HEK293 (cell line): ENCODE data around the gene CLDN19.
"Not testable (repeated sequence)": the region's sequence is repeated elsewhere in the genome, so short reads cannot be mapped to it uniquely, and the experiment has no call there.

Source experiments
- CTCF ChIA-PET: fragments of 350-600 bp; formaldehyde crosslinking; extraction: SDS; loops from one replicate; lab custom pipeline; 2021; ENCODE audit warnings: antibody characterized with exemption; lab: Yijun Ruan, JAX
- POLR2A ChIA-PET: fragments of 300-600 bp; formaldehyde crosslinking; extraction: SDS; loops from one replicate; lab custom pipeline; 2020; ENCODE audit warnings: antibody characterized with exemption, inconsistent platforms; lab: Yijun Ruan, JAX
- H3K27ac ChIP-seq: fragments of 200-500 bp; sonication (Bioruptor generic); 2 replicates; pipeline ENCODE4 v1.5.1; 2014; ENCODE audit warnings: low read depth, low read length, control low read depth, inconsistent platforms; ENCODE audit errors: extremely low read depth
- H3K36me3 ChIP-seq, 2 experiments: fragments of 200-500 bp in 1 of 2; sonication (Bioruptor generic) in 1 of 2; 1 replicate in 1 of 2; 2 replicates in 1 of 2; pipeline ENCODE4 v1.5.1; 2014 to 2017; ENCODE audit warnings: inconsistent platforms in 2 of 2, low read length in 2 of 2; ENCODE audit not compliant: control insufficient read depth in 2 of 2, insufficient read depth in 1 of 2
- H3K4me1 ChIP-seq: fragments of 200-500 bp; sonication (Bioruptor generic); 2 replicates; pipeline ENCODE4 v1.5.1; 2014; ENCODE audit warnings: mild to moderate bottlenecking, low read length, inconsistent platforms; ENCODE audit not compliant: control insufficient read depth, insufficient read depth
- H3K4me3 ChIP-seq: 2 replicates; pipeline ENCODE4 v1.5.1; 2011; ENCODE audit warnings: low read depth, mild to moderate bottlenecking, control low read depth, low read length, moderate library complexity
- H3K9me3 ChIP-seq: fragments of 200-500 bp; sonication (Bioruptor generic); 2 replicates; pipeline ENCODE4 v1.5.1; 2014; ENCODE audit warnings: low read depth, low read length, inconsistent platforms; ENCODE audit not compliant: control insufficient read depth, insufficient read depth
- GLI2 ChIP-seq: fragments of 450-650 bp; formaldehyde crosslinking; IDR thresholded peaks from 2 replicates; pipeline ENCODE4; 2017; ENCODE audit warnings: missing biosample characterization, missing genetic modification characterization, low read depth, borderline replicate concordance
- GLIS2 ChIP-seq: fragments of 450-650 bp; formaldehyde crosslinking; IDR thresholded peaks from 2 replicates; pipeline ENCODE4 v1.5.1; 2016; ENCODE audit warnings: missing biosample characterization, missing genetic modification characterization
- KLF9 ChIP-seq: fragments of 450-650 bp; formaldehyde crosslinking; IDR thresholded peaks from 2 replicates; pipeline ENCODE4 v1.5.1; 2016; ENCODE audit warnings: missing biosample characterization, missing genetic modification characterization, low read depth
- SP2 ChIP-seq: fragments of 450-650 bp; formaldehyde crosslinking; IDR thresholded peaks from 2 replicates; pipeline ENCODE4 v1.5.1; 2016; ENCODE audit warnings: missing biosample characterization, missing genetic modification characterization
- TRIM28 ChIP-seq: IDR thresholded peaks from 2 replicates; pipeline ENCODE4 v1.6.1; 2011; ENCODE audit warnings: low read length, control low read depth, borderline replicate concordance
- ZFP37 ChIP-seq: fragments of 450-650 bp; formaldehyde crosslinking; IDR thresholded peaks from 2 replicates; pipeline ENCODE4 v1.5.1; 2016; ENCODE audit warnings: missing biosample characterization, missing genetic modification characterization
- ZNF10 ChIP-seq: fragments of 450-650 bp; formaldehyde crosslinking; IDR thresholded peaks from 2 replicates; pipeline ENCODE4 v1.5.1; 2017; ENCODE audit warnings: missing biosample characterization, missing genetic modification characterization
- ZNF114 ChIP-seq: fragments of 450-650 bp; formaldehyde crosslinking; IDR thresholded peaks from 2 replicates; pipeline ENCODE4 v1.5.0; 2017; ENCODE audit warnings: missing biosample characterization, missing genetic modification characterization
- ZNF133 ChIP-seq: fragments of 450-650 bp; formaldehyde crosslinking; IDR thresholded peaks from 2 replicates; pipeline ENCODE4 v1.5.1; 2016; ENCODE audit warnings: missing biosample characterization, missing genetic modification characterization
- ZNF157 ChIP-seq: fragments of 450-650 bp; formaldehyde crosslinking; IDR thresholded peaks from 2 replicates; pipeline ENCODE4 v1.5.1; 2016; ENCODE audit warnings: missing biosample characterization, missing genetic modification characterization
- ZNF19 ChIP-seq: fragments of 450-650 bp; formaldehyde crosslinking; IDR thresholded peaks from 2 replicates; pipeline ENCODE4; 2016; ENCODE audit warnings: missing biosample characterization, missing genetic modification characterization, low read depth
- ZNF214 ChIP-seq: fragments of 450-650 bp; formaldehyde crosslinking; IDR thresholded peaks from 2 replicates; pipeline ENCODE4 v1.5.1; 2017; ENCODE audit warnings: missing biosample characterization, mild to moderate bottlenecking, missing genetic modification characterization, borderline replicate concordance
- ZNF221 ChIP-seq: fragments of 450-650 bp; formaldehyde crosslinking; IDR thresholded peaks from 2 replicates; pipeline ENCODE4 v1.5.1; 2017; ENCODE audit warnings: missing biosample characterization, missing genetic modification characterization, borderline replicate concordance
- ZNF239 ChIP-seq: fragments of 450-650 bp; formaldehyde crosslinking; IDR thresholded peaks from 2 replicates; pipeline ENCODE4 v1.5.1; 2016; ENCODE audit warnings: missing biosample characterization, missing genetic modification characterization
- ZNF350 ChIP-seq: fragments of 450-650 bp; formaldehyde crosslinking; IDR thresholded peaks from 2 replicates; pipeline ENCODE4 v1.5.0; 2017; ENCODE audit warnings: missing biosample characterization, mild to moderate bottlenecking, missing genetic modification characterization
- TF ChIP-seq, protein P1 (sequence below): fragments of 450-650 bp; IDR thresholded peaks from 2 replicates; pipeline ENCODE4 v1.5.1; 2018; ENCODE audit warnings: missing biosample characterization, mild to moderate bottlenecking, missing genetic modification characterization
- TF ChIP-seq, protein P2 (sequence below): fragments of 450-650 bp; formaldehyde crosslinking; IDR thresholded peaks from 2 replicates; pipeline ENCODE4 v1.5.1; 2016; ENCODE audit warnings: missing biosample characterization, missing genetic modification characterization
- TF ChIP-seq, protein P3 (sequence below): fragments of 450-650 bp; formaldehyde crosslinking; IDR thresholded peaks from 2 replicates; pipeline ENCODE4 v1.5.1; 2017; ENCODE audit warnings: missing biosample characterization, missing genetic modification characterization
- TF ChIP-seq, protein P4 (sequence below): fragments of 450-650 bp; formaldehyde crosslinking; IDR thresholded peaks from 2 replicates; pipeline ENCODE4 v1.5.1; 2016; ENCODE audit warnings: missing biosample characterization, missing genetic modification characterization, borderline replicate concordance

CLDN19 gene

DNA sequence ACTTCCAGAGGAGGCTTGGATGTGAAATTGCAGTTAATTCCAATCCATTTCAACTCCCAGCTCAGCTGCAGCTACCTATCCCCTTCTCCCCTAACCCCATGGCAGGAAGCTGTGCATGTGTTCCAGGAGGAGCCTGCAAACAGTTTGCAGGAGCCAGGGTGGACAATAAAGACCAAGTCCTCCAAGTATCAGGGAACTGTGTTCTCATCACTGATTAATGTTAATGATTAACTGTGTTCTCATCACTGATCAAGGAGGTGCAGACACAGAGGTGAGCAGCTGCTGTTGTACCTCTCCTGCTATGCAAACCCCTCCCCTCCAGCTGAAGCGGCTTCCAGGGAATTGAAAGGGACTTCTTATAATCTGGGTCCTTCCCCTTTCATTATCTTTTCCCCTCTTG, 19.2 kb downstream of the CLDN19 start:
- Histone ChIP-seq H3K4me1 (no peaks in the 10 kb centered on the region), H3K36me3 (peaks cover 0 to 26% of the 10 kb centered on the region in 2 experiments; a peak in 1 of 3 replicates), H3K27ac (no peak overlapping the region), H3K9me3 (no peaks in the 10 kb centered on the region), H3K4me3 (no peak overlapping the region)
- ChIA-PET CTCF (no interaction called here), POLR2A (no interaction called here)
- TF ChIP-seq ZNF133 (tag by site-specific recombination) (no peak), ZNF114 (tag by site-specific recombination) (no peak), GLIS2 (tag by site-specific recombination) (no peak), ZNF157 (tag by site-specific recombination) (no peak), ZNF221 (tag by site-specific recombination) (no peak), TRIM28 (no peak), ZNF10 (tag by site-specific recombination) (no peak), GLI2 (no peak), SP2 (tag by site-specific recombination) (no peak), KLF9 (tag by site-specific recombination) (no peak), ZNF239 (tag by site-specific recombination) (no peak), ZNF19 (tag by site-specific recombination) (no peak), ZNF350 (tag by site-specific recombination) (no peak), ZFP37 (tag by site-specific recombination) (no peak), ZNF214 (no peak)
- TF ChIP-seq, protein P1, sequence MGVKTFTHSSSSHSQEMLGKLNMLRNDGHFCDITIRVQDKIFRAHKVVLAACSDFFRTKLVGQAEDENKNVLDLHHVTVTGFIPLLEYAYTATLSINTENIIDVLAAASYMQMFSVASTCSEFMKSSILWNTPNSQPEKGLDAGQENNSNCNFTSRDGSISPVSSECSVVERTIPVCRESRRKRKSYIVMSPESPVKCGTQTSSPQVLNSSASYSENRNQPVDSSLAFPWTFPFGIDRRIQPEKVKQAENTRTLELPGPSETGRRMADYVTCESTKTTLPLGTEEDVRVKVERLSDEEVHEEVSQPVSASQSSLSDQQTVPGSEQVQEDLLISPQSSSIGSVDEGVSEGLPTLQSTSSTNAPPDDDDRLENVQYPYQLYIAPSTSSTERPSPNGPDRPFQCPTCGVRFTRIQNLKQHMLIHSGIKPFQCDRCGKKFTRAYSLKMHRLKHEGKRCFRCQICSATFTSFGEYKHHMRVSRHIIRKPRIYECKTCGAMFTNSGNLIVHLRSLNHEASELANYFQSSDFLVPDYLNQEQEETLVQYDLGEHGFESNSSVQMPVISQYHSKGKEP (tag by site-specific recombination) = no peak
- TF ChIP-seq, protein P2, sequence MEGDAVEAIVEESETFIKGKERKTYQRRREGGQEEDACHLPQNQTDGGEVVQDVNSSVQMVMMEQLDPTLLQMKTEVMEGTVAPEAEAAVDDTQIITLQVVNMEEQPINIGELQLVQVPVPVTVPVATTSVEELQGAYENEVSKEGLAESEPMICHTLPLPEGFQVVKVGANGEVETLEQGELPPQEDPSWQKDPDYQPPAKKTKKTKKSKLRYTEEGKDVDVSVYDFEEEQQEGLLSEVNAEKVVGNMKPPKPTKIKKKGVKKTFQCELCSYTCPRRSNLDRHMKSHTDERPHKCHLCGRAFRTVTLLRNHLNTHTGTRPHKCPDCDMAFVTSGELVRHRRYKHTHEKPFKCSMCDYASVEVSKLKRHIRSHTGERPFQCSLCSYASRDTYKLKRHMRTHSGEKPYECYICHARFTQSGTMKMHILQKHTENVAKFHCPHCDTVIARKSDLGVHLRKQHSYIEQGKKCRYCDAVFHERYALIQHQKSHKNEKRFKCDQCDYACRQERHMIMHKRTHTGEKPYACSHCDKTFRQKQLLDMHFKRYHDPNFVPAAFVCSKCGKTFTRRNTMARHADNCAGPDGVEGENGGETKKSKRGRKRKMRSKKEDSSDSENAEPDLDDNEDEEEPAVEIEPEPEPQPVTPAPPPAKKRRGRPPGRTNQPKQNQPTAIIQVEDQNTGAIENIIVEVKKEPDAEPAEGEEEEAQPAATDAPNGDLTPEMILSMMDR (tag by site-specific recombination) = no peak
- TF ChIP-seq, protein P3, sequence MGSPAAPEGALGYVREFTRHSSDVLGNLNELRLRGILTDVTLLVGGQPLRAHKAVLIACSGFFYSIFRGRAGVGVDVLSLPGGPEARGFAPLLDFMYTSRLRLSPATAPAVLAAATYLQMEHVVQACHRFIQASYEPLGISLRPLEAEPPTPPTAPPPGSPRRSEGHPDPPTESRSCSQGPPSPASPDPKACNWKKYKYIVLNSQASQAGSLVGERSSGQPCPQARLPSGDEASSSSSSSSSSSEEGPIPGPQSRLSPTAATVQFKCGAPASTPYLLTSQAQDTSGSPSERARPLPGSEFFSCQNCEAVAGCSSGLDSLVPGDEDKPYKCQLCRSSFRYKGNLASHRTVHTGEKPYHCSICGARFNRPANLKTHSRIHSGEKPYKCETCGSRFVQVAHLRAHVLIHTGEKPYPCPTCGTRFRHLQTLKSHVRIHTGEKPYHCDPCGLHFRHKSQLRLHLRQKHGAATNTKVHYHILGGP = no peak
- TF ChIP-seq, protein P4, sequence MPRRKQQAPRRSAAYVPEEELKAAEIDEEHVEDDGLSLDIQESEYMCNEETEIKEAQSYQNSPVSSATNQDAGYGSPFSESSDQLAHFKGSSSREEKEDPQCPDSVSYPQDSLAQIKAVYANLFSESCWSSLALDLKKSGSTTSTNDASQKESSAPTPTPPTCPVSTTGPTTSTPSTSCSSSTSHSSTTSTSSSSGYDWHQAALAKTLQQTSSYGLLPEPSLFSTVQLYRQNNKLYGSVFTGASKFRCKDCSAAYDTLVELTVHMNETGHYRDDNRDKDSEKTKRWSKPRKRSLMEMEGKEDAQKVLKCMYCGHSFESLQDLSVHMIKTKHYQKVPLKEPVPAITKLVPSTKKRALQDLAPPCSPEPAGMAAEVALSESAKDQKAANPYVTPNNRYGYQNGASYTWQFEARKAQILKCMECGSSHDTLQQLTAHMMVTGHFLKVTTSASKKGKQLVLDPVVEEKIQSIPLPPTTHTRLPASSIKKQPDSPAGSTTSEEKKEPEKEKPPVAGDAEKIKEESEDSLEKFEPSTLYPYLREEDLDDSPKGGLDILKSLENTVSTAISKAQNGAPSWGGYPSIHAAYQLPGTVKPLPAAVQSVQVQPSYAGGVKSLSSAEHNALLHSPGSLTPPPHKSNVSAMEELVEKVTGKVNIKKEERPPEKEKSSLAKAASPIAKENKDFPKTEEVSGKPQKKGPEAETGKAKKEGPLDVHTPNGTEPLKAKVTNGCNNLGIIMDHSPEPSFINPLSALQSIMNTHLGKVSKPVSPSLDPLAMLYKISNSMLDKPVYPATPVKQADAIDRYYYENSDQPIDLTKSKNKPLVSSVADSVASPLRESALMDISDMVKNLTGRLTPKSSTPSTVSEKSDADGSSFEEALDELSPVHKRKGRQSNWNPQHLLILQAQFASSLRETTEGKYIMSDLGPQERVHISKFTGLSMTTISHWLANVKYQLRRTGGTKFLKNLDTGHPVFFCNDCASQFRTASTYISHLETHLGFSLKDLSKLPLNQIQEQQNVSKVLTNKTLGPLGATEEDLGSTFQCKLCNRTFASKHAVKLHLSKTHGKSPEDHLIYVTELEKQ (tag by site-specific recombination) = no peak

DNA sequence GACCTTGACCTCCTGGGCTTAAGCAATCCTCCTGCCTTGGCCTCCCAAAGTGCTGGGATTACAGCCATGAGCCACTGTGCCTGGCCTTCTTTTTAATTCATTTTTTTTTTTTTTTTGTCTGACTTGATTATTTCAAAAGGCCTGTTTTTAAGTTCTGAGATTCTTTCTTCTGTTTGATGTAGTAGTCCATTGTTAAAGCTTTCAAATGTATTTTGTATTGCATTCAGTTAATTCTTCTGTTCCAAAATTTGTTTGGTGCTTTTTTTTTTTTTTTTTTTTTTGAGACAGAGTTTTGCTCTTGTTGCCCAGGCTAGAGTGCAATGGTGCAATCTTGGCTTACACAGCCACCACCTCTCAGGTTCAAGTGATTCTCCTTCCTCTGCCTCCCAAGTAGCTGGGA, 25.6 kb downstream of the CLDN19 start:
- H3K9me3 ChIP-seq, H3K4me3 ChIP-seq, H3K27ac ChIP-seq, CTCF ChIA-PET, H3K4me1 ChIP-seq: not testable (repeated sequence)
- H3K36me3 ChIP-seq = peaks cover 21 to 75% of the 10 kb centered on the region in 2 experiments; a peak in 2 of 3 replicates
- POLR2A ChIA-PET = interaction anchor here (0.7 to 0.8 kb wide), 3 partner anchors 12 to 1801 kb away, joined by 3 to 4 read pairs (median 3); partner anchors contain the start of genes C1orf50 and P3H1
